ENCODE measurements around the gene MANBA. TPM values are rescaled to one million over a fixed set of nuclear protein-coding genes. Genes with fewer than 3 reads are reported as not detected.

Gene MANBA
- total RNA-seq, 3 donors from 2014 or later (not counting 1 experiment from before 2014, with no cell fraction given) = 38.1 to 43.2 (median 40.8) TPM

DNA sequence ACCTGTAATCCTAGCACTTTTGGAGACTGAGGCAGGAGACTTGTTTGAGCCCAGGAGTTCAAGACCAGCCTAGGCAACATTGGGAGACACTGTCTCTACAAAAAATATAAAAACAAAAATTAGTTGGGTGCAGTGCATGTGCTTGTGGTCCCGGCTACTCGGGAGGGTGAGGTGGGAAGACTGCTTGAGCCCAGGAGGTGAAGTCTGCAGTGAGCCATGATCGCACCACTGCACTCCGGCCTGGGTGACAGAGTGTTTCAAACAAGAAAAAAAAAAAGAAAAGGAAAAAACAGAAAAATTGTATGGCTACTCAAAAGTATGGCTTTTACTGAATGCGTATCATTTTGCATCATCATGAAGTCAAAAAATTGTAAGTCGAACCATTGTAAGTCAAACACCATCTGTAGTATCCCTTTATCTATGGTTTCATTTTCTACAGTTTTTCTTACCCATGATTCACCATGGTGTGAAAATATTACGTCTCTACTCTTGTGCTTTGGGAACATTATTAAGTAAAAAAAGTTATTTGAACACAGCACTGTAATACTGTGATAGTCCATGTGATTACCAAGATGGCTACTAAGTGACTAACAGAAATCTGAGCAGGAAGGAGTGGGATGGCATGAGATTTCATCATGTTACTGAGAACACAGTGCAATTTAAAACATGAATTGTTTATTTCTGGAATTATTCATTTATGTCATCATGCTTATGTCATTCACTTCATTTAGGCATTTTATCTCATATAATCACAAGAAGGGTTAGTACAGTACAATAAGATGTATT, 26.5 kb upstream of the MANBA start:
- Histone ChIP-seq H3K4me1 (ENCODE audit: control insufficient read depth, insufficient read depth, low read length) (no peaks in the 10 kb centered on the region), H3K36me3 (ENCODE audit: control insufficient read depth, insufficient read depth, low read length) (no peaks in the 10 kb centered on the region), H3K9me3 (ENCODE audit: control insufficient read depth, insufficient read depth, low read length) (no peaks in the 10 kb centered on the region), H3K27ac (ENCODE audit: low read length) (no peak overlapping the region), H3K4me3 (ENCODE audit: low read length) (no peak overlapping the region), H3K27me3 (ENCODE audit: control insufficient read depth, insufficient read depth, low read length) (no peaks in the 10 kb centered on the region)
- H3K9me3 Mint-ChIP-seq = no peaks in the 10 kb centered on the region
- intact Hi-C loops (cut with micrococcal nuclease) = no loop called here
- TF ChIP-seq, protein P1, sequence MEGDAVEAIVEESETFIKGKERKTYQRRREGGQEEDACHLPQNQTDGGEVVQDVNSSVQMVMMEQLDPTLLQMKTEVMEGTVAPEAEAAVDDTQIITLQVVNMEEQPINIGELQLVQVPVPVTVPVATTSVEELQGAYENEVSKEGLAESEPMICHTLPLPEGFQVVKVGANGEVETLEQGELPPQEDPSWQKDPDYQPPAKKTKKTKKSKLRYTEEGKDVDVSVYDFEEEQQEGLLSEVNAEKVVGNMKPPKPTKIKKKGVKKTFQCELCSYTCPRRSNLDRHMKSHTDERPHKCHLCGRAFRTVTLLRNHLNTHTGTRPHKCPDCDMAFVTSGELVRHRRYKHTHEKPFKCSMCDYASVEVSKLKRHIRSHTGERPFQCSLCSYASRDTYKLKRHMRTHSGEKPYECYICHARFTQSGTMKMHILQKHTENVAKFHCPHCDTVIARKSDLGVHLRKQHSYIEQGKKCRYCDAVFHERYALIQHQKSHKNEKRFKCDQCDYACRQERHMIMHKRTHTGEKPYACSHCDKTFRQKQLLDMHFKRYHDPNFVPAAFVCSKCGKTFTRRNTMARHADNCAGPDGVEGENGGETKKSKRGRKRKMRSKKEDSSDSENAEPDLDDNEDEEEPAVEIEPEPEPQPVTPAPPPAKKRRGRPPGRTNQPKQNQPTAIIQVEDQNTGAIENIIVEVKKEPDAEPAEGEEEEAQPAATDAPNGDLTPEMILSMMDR (IDR thresholded peaks at IDR 0.05) = no peak
- 98% methylated on average over 6 of the region's 7 CpGs for WGBS (ENCODE audit: insufficient coverage)
- DNase-seq (no peak), ATAC-seq (peak in 2 of 3 donors; percentile 19 to 56)
- no peak overlapping the region for H3K27ac Mint-ChIP-seq
- H3K4me1 Mint-ChIP-seq = peaks cover 9 to 17% of the 10 kb centered on the region in 2 donors
- no peak overlapping the region for H3K4me3 Mint-ChIP-seq
- H3K36me3 Mint-ChIP-seq = no peaks in the 10 kb centered on the region
- H3K27me3 Mint-ChIP-seq (ENCODE audit: low read depth in 2 of 2) = no peaks in the 10 kb centered on the region

- H3K36me3 ChIP-seq (ENCODE audit: control insufficient read depth, insufficient read depth, low read length) = no peaks in the 10 kb centered on the region
- Mint-ChIP-seq H3K4me1 (peaks cover 6 to 14% of the 10 kb centered on the region in 2 donors), H3K9me3 (no peaks in the 10 kb centered on the region), H3K36me3 (no peaks in the 10 kb centered on the region), H3K27ac (no peak overlapping the region), H3K27me3 (ENCODE audit: low read depth in 2 of 2) (no peaks in the 10 kb centered on the region), H3K4me3 (no peak overlapping the region)
- TF ChIP-seq, protein P1 (IDR thresholded peaks at IDR 0.05) = no peak
- no peaks in the 10 kb centered on the region for H3K27me3 ChIP-seq (ENCODE audit: control insufficient read depth, insufficient read depth, low read length)
- DNase-seq = no peak
- no peak overlapping the region for H3K4me3 ChIP-seq (ENCODE audit: low read length)
- ATAC-seq = no peak
- H3K27ac ChIP-seq (ENCODE audit: low read length) = no peak overlapping the region
- WGBS (ENCODE audit: insufficient coverage) = 41% methylated on average over 1 of the region's 1 CpG
- H3K9me3 ChIP-seq (ENCODE audit: control insufficient read depth, insufficient read depth, low read length) = no peaks in the 10 kb centered on the region
- intact Hi-C loops (cut with micrococcal nuclease) = no loop called here
- H3K4me1 ChIP-seq (ENCODE audit: control insufficient read depth, insufficient read depth, low read length) = no peaks in the 10 kb centered on the region
Measured at GRCh38 chr4:102786279-102786678, 25.5 kb upstream of the MANBA start.

- no peak for ATAC-seq
- Histone ChIP-seq H3K27ac (ENCODE audit: low read length) (no peak overlapping the region), H3K4me1 (ENCODE audit: control insufficient read depth, insufficient read depth, low read length) (no peaks in the 10 kb centered on the region), H3K27me3 (ENCODE audit: control insufficient read depth, insufficient read depth, low read length) (no peaks in the 10 kb centered on the region), H3K9me3 (ENCODE audit: control insufficient read depth, insufficient read depth, low read length) (no peaks in the 10 kb centered on the region), H3K36me3 (ENCODE audit: control insufficient read depth, insufficient read depth, low read length) (no peaks in the 10 kb centered on the region), H3K4me3 (ENCODE audit: low read length) (no peak overlapping the region)
- no peak for DNase-seq
- H3K27me3 Mint-ChIP-seq (ENCODE audit: low read depth in 2 of 2) = peaks cover 0 to 2% of the 10 kb centered on the region in 2 donors
- no CpG with 5 or more reads among the region's 2 CpGs for WGBS (ENCODE audit: insufficient coverage)
- no peaks in the 10 kb centered on the region for H3K36me3 Mint-ChIP-seq
- H3K4me3 Mint-ChIP-seq = no peak overlapping the region
- H3K4me1 Mint-ChIP-seq = peaks cover 0 to 6% of the 10 kb centered on the region in 2 donors
- intact Hi-C loops (cut with micrococcal nuclease) = no loop called here
- no peaks in the 10 kb centered on the region for H3K9me3 Mint-ChIP-seq
- H3K27ac Mint-ChIP-seq = no peak overlapping the region
- TF ChIP-seq, protein P1 (IDR thresholded peaks at IDR 0.05) = no peak
Measured at GRCh38 chr4:102783006-102783405, 22.2 kb upstream of the MANBA start.
